Activated CD8-positive, alpha-beta memory T cell treated with anti-CD3 and anti-CD28 coated beads for 4 hours (primary cell): ENCODE measurements around the gene SNAPC3.
"Not testable (repeated sequence)": the region's sequence is repeated elsewhere in the genome, so short reads cannot be mapped to it uniquely, and the experiment has no call there.

Experiments used
- DNase-seq, 2 donors: peaks; one replicate each; pipeline ENCODE4 v3.0.0-alpha.2; 2020; ENCODE audit warnings: low read depth in 2 of 2

SNAPC3 gene

DNA sequence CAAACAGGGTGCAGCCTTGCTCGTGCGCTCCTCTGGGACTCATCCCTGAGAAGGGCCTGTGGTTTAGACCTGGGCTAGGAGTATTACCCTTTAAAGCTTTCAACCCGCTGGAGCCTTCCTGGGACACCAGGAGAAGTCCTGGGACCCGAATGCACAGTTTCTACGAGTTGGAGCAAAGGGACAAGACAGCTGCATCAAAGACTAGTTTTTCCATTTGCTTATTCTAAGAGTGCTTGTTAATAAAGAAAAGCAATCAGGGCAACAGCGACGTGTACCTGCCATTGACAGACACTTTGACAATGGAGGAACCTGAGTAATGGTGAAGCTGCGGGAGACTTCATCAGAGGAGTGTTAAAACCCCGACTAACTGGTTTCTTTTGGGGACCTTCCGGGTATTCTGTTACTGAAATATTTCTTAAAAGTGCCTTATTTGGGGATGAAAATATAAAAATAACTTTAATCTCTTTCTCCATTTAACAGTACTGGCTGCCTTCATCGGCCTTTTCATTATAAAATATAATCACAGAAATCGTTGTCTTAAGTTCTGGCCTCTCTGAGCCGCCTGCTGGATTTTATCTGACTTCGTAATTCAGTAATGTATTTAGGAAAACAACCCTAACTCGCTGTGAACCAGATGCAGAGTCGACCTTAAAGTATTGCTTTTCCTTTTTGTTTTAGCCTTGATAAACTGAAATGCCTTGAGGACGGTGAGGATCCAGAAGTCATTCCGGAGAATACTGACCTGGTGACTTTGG, 732 bp downstream of the SNAPC3 start:
- DNase-seq, result no peak

DNA sequence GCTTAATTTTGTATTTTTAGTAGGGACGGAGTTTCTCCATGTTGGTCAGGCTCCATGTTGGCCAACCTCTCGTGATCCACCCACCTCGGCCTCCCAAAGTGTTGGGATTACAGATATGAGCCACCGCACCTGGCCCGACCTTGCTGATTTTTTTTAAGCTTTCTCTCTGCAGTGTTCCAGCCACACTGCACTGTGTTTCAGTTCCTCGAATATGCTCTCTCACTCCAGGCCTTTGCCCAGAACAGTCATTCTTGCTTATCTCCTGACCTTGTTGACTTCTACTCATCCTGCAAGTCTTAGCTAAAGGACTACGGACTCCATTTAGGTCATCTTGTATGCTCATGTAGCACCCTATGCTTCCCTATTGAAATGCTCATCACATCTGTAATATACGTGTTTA, 3.3 kb downstream of the SNAPC3 start:
- no peak for DNase-seq

DNA sequence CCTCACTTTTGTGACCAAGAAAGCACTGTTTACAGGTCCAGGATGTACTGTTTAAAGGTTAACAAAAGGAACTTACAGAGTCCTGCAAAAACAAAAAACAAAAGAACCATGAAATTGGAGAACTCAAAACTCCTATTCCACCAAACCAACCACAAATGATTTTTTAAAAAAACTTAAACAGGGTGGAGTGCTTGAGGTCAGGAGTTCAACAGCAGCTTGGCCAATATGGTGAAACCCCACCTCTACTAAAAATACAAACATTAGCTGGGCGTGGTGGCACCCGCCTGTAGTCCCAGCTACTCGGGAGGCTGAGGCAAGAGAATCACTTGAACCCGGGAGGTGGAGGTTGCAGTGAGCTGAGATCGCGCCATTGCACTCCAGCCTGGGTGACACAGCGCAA, 5.0 kb downstream of the SNAPC3 start:
- DNase-seq, result not testable (repeated sequence)

DNA sequence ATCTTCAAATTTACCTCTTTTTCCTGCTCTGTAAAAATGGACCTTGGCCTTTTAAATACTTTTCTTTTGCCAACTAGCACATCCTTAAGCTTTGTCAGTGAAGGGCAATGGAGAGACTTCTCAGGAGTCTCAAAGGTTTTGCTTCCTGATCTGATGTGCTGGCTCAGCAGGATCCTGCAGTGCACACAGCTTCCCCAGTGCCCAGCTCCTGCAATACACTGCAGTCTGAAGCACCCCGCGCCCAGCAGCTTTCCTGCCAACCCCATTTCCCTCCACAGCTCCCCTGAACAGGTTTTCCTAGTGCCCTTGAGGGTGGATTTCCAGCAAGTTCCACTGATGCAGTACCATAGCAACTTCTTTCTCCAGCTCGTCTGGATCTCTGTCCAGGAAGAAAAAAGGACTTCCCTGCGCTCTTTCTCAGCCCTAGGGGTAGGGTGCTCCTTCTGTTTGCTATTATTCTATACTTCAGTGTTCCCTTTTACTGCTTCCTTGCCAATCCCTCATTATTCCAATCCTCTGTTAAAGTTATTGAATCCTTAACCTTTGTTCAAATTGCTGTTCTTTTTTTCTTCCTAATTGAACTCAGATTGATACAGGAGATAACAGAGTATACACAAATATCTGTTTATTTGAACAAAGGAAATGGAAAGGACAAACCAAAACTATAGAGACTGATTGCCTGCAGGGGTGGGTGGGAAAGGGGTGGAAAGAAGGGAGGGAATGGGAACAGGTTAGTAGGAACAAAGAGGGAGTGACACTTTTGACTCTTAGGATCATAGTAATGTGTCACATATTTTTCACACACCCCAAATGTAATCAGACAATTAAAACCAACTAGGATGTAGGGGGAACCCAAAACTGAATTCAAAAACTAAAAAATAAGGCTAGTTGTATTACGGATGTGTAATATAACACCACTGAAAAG, 8.5 kb downstream of the SNAPC3 start:
- no peak for DNase-seq

DNA sequence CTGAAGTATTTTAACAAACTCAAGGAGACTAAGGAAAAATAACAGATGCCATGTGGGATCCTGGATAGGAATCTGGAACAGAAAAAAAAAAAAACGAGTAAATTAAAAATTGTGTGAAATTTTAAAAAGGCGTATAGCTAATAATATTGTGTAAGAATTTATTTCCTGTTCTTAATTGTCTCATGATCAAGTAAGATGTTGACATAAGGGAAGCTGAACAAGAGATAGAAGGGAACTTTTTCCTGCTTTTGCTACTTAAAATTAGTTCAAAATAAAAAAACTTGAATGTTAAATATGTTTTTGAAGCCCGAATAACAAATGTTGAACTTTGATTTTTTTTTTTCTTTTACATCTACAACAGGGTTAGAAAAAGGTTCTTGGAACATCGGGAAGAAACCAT, 10.5 kb downstream of the SNAPC3 start:
- no peak for DNase-seq

DNA sequence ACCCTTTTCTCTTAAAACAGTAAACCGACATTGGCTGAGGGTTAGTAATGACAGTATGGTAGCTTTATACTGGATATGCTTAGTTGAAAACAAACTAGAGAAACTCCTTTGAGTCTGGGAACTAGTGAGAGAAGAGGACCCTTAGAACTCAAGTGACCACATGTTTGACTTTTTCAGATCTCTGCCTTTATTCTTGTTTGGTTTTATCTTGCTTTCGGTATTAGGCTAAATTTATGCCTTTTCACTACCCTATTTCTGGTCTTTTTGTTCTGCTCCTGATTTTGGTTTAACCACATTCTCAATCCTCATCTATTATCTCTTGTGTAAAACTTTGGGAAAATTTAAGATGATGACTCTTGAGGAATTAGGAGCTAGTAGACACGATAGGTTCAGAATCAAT, 11.0 kb downstream of the SNAPC3 start:
- no peak for DNase-seq

DNA sequence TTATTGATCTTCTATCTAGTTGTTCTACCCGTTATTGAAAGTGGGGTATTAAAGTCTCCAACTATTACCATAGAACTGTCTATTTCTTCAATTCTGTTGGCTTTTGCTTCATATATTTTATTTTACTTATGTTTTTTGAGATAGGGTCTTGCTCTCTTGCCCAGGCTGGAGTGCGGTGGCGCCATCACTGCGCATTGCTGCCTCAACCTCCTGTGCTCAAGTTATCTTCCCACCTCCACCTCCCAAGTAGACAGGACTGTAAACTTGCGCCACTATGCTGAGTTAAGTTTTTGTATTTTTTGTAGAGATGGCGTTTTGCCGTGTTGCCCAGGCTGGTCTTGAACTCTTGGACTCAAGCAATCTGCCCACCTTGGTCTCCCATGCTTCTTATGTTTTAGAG, 16.2 kb downstream of the SNAPC3 start:
- no peak for DNase-seq

DNA sequence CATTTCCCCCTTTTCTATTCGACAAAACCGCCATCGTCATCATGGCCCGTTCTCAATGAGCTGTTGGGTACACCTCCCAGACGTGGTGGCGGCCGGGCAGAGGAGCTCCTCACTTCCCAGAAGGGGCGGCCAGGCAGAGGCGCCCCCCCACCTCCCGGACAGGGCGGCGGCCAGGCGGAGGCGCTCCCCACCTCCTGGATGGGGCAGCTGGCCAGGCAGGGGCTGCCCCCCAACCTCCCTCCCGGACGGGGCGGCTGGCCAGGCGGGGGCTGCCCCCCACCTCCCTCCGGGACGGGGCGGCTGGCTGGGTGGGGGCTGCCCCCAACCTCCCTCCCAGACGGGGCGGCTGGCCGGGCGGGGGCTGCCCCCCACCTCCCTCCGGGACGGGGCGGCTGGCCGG, 19.2 kb downstream of the SNAPC3 start:
- not testable (repeated sequence) for DNase-seq

DNA sequence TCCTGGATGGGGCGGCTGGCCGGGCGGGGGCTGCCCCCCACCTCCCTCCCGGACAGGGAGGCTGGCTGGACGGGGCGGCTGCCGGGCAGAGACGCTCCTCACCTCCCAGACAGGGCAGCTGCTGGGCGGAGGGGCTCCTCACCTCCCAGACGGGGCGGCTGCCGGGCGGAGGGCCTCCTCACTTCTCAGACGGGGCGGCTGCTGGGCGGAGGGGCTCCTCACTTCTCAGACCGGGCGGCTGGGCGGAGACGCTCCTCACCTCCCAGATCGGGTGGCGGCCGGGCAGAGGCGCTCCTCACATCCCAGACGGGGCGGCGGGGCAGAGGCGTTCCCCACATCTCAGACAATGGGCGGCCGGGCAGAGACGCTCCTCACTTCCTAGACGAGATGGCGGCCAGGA, 19.6 kb downstream of the SNAPC3 start:
- not testable (repeated sequence) for DNase-seq

DNA sequence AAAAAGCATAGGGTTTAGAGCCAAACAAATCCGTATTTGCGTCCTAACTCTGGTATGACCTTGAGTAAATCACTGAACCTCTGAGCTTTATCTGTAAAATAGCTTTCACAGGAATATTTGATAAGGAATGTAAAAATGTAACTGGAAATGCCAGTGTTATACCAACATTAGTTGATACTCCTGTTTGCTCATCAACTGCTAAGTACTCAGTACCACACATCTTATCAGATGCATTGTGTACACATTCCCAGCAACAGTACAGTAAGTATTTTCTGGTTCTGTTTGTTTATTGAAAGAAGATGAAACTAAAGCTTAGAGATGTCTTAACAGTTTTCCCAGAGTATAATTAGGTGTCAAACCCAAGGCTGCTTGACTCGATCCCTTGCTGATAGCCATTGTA, 21.5 kb downstream of the SNAPC3 start:
- DNase-seq, result no peak

DNA sequence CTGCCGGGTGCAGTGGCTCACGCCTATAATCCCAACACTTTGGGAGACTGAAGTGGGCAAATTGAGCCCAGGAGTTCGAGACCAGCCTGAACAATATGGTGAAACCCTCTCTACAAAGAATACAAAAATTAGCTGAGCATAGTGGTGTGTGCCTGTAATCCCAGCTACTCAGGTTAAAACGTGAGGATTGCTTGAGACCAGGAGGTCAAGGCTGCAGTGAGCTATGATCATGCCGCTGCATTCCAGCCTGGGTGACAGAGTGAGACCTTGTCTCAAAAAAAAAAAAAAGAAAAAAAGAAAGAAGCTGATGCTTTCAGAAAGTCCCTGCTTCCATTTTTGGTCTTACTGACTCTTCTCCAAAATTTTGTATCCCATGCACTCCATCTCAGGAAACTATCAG, 31.3 kb downstream of the SNAPC3 start:
- no peak for DNase-seq

DNA sequence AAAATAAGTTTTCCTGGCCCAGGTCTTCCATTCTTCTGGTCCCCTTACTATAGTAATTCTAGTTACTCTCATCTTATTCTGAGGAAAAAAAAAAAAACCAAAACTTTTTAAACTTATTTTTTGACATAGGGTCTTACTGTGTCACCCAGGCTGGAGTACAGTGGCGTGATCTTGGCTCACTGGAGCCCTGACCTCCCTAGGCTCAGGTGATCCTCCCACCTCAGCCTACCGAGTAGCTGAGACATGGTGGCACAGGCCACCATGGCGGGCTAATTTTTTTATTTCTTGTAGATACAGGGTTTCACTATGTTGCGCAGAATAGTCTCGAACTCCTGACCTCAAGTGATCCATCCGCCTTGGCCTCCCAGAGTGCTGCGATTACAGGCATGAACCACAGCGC, 38.4 kb downstream of the SNAPC3 start:
- DNase-seq, result no peak

DNA sequence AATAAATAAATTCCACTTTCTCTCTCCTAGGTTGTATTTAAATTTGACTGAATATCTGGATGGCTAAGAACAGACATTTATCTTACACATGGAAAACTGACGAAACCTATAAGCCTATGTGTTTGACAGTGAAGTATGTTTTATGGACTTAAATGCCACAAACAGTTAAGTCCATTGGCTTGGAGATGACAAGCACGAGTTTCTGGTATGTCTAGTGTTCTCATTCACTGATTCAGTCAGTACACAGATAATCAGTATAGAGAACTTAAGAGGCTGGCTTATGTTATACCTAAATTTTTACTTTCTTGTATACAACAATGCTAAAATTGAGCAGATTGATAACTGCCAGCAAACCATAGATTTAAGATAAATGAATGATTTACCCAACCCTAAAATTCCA, 38.9 kb downstream of the SNAPC3 start:
- no peak for DNase-seq

DNA sequence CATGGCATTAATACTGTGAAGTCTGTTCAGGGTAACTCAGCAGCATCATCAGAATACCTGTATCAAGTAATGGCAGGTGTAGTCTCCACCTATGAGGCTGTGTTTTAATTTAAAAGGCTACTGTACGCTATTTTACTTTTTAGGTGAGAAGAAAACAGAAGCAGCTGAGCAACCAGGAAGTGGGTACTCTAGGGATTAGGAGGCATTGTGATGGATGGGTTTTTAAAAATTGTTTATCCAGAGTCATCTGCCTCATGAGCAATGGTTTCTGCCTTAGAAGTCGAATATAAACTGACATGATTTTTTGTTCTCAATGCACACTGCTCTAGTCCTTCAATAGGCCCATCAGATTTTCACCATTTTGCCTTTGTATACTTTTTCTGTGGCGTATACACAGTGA, 45.5 kb downstream of the SNAPC3 start:
- no peak for DNase-seq

DNA sequence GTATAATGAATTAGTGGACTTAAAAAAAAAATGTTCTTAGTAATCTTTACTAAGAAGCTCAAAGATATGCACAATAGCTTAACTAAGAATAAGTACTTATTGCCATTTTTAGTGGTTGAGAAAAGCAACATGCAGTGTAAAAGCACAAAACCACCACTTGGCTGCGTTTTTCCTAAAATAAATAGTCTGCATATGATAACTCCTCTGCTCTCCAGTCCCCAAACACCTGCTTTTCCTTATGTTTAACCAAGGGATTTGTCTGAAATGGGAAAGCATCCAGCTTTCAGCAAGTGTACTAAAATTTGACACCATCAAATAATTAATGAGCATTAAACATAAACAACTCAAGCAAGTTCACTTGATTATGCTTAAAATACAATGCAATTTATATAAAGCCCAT, 46.7 kb downstream of the SNAPC3 start:
- DNase-seq, result no peak

DNA sequence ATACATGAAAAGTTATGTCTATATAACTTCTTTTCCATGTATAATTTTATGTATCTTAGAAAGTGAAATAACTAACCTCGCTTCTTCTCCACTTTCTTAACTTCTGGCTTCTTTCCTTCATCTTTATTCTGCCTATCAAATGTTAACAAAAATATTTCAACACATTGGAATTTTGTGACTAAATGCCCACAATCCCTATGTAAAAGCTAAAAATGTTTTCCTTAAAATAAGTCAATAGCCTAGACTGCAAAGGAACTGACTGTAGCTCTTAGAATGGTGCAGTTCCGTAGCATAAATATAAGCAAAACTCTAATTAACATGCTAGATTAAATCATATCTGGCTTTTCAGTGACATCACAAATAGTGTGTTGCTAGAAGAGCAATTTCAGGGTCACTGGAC, 47.2 kb downstream of the SNAPC3 start:
- DNase-seq, result no peak

DNA sequence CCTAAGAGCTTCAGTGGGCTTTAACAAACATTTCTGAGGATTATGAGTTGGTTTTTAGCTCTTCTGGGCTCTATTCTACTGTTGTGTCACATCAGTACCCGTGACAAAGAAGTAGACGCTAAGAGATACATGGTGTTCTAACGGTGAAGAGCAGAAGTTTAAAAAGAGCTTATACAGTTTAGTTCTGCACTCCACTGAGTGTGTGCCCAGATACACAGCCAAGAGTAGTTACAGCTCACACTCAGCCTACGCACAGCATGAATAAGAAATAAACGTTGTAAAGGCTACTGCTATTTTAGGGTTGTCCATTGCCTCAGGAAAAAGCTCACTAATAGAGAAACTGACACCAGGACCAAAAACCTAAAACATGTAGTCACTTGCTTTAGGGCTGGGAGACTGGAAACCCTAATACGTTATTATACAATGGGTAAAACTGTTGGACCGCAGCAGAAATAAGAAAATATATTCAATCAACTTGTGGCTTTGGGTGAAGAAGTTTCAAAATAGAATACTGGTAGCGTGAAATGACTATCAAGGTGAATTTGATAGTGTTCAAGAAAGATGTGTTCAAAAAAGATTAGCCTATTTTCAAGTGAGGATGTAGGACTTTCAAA, 53.4 kb downstream of the SNAPC3 start:
- DNase-seq, result no peak

DNA sequence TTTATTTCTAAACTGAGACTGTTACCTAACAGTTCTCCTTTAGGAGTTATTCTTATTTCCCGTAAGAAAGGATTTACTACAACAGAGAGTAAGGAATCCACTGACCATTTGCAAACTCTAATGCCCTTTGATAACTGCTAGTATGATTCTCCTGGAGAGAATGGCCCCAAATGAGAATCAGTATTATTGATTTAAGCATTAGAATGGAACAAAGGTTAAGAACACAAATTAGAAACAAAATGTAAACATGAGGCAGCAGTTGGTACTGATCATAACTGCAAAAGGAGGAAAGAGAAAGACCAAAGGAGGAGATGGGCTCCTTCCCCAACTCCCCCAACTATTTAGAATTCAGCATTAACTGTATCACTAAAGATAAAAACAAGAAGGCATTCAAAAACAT, 57.4 kb downstream of the SNAPC3 start:
- no peak for DNase-seq

DNA sequence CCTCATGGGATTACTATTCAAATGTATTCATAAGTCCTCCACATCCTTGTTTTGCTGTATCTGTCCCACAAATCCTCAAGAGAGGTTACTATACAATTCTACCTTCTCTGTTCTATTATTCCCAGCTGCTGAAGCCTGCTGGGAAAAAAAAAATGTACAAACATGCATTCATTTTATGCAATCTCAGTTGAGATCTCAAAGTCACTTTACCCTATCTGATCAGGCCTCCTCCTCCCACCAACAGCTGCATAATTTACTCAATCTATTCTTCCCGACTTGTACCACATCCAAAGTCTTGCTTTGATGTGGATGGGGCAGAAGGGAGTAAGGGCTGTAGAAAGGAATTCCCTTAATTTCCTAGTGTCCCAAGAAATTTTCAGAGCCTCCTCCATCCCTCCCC, 59.5 kb downstream of the SNAPC3 start:
- no peak for DNase-seq

DNA sequence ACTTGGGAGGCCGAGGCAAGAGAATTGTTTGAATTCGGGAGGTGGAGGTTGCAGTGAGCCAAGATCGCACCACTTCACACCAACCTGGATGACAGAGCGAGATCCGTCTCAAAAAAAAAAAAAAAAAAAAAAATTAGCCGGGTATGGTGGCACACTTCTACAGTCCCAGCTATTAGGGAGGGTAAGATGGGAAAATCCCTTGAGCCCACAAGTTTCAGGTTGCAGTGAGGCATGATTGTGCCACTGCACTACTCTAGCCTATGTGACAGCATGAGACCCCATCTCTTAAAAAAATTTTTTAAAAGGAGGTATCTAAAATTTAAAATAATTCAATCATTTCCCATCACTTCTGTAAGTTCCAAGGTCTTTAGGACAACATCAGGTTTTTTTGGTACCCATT, 62.1 kb downstream of the SNAPC3 start:
- no peak for DNase-seq

DNA sequence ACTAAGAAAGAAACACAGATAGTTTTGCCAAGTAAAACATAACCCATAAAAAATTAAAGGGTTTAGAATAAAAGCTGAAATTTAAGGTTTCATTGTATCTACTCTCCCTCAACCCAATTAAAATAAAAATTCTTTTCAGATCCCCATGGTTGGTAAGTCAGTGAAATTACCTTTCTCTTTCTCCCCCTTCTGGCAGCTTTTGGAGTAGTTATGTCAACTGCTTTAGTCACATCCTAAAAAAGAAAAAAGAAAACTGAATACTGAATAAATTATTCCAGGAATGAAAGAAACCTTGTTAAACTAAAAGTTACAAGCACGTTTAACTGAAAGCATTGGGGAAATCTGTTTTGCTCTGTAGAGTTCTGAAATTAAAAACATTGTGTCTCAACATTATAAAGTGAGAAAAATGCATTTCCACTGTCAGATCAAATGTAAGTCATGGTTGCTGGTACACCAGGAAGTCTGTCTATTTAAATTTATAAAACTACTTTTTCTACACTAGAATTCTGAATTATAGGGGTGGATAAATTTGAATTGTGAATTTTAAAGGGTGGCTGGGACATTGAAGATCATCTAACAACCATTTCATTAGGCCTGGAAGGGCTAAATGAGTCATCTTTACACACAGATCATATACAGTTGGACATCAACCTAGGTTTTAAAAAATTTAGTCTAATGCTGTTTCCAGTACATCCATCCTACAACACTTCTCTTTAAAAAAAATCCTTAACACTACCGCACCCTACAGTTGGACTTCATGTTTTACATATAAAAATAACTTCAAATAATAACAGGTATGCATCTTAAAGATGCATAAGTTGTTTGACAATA, 63.4 kb downstream of the SNAPC3 start:
- no peak for DNase-seq

DNA sequence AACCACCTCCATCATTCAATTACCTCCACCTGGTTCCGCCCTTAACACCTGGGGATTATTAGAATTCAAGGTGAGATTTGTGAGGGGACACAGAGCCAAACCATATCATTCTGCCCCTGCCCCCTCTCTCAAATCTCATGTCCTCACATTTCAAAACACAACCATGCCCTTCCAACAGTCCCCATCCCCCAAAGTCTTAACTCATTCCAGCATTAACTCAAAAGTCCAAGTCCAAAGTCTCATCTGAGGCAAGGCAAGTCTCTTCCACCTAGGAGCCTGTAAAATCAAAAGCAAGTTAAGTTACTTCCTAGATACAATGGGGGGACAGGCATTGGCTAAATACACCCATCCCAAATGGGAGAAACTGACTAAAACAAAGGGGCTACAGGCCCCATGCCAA, 69.3 kb downstream of the SNAPC3 start:
- no peak for DNase-seq
